ENCODE measurements around the gene CFTR. TPM values are rescaled to one million over a fixed set of nuclear protein-coding genes. Genes with fewer than 3 reads are reported as not detected.

The CFTR gene
- total and polyA plus RNA-seq, 2 of the 8 experiments (the other 6 are each of a cell fraction or from before 2014, with no cell fraction given): 1.2 to 1.6 TPM

GRCh38 chr7:117492649-117493048, 12.8 kb downstream of the CFTR start:
- no peak overlapping the region for H2BK12ac ChIP-seq (ENCODE audit: low read depth, low read length)
- no peak for FAIRE-seq
- no peak overlapping the region for H2BK15ac ChIP-seq (ENCODE audit: low read length)
- no peaks in the 10 kb centered on the region for H3K79me2 ChIP-seq (ENCODE audit: control insufficient read depth in 1 of 2, insufficient read depth in 2 of 2, low read length in 2 of 2)
- no peak overlapping the region for H3K4ac ChIP-seq (replicated peaks; ENCODE audit: insufficient read length, low read depth, low read length)
- no peaks in the 10 kb centered on the region for H3K9me3 ChIP-seq (ENCODE audit: insufficient read depth in 2 of 2, low read depth in 1 of 2, low read length in 1 of 2)
- H3K18ac ChIP-seq (ENCODE audit: extremely low read depth, low read length): no peak overlapping the region
- no peak overlapping the region for H3K4me3 ChIP-seq (ENCODE audit: extremely low read depth in 1 of 4, insufficient read depth in 2 of 4, low read depth in 3 of 4, low read length in 4 of 4)
- H2AFZ ChIP-seq (ENCODE audit: low read length): no peak overlapping the region
- ChIA-PET CTCF (ENCODE audit: partially characterized antibody) (no interaction called here), POLR2A (ENCODE audit: partially characterized antibody) (no interaction called here)
- no peaks in the 10 kb centered on the region for H3K27me3 ChIP-seq (replicated peaks in 1 of 4; ENCODE audit: control insufficient read depth in 3 of 4, extremely low read depth in 1 of 4, insufficient read depth in 3 of 4, low read length in 3 of 4)
- H2BK20ac ChIP-seq (ENCODE audit: low read length): no peak overlapping the region
- no peaks in the 10 kb centered on the region for H3K79me1 ChIP-seq (ENCODE audit: low read depth, low read length)
- H2BK120ac ChIP-seq (replicated peaks; ENCODE audit: low read depth, low read length): no peak overlapping the region
- no peak overlapping the region for H4K91ac ChIP-seq (replicated peaks; ENCODE audit: insufficient read length, low read length)
- no peaks in the 10 kb centered on the region for H3K23me2 ChIP-seq (ENCODE audit: low read depth, low read length)
- no peak for DNase-seq (ENCODE audit: low read depth in 1 of 2, low spot score in 2 of 2)
- no peak overlapping the region for H2AK5ac ChIP-seq (ENCODE audit: low read depth, low read length)
- H3K14ac ChIP-seq (ENCODE audit: insufficient read length): no peak overlapping the region
- H3K4me2 ChIP-seq (ENCODE audit: insufficient read depth in 1 of 2, low read depth in 2 of 2, low read length in 2 of 2): no peak overlapping the region
- no peaks in the 10 kb centered on the region for H4K20me1 ChIP-seq (replicated peaks in 1 of 2; ENCODE audit: control insufficient read depth in 1 of 2, insufficient read depth in 2 of 2, low read length in 2 of 2)
- H3K4me1 ChIP-seq (replicated peaks in 1 of 4; ENCODE audit: control insufficient read depth in 3 of 4, insufficient read depth in 4 of 4, low read length in 3 of 4): no peaks in the 10 kb centered on the region
- H3K9ac ChIP-seq (replicated peaks in 1 of 4; ENCODE audit: extremely low read depth in 1 of 4, low read depth in 3 of 4, low read length in 3 of 4): no peak overlapping the region
- H2BK5ac ChIP-seq (ENCODE audit: low read depth, low read length): no peak overlapping the region
- no peak overlapping the region for H3K27ac ChIP-seq (ENCODE audit: low read depth, low read length)
- 94% methylated on average over 2 of the region's 2 CpGs; no CpG with 5 or more reads in 1 of the 2 experiments for WGBS, 2 experiments (ENCODE audit: extremely low coverage in 1 of 2, insufficient coverage in 1 of 2, insufficient read length in 1 of 2, insufficient replicate concordance in 2 of 2, low coverage in 1 of 2, low lambda C conversion rate in 2 of 2, missing lambda C conversion rate in 1 of 2)
- no peak overlapping the region for H4K5ac ChIP-seq (ENCODE audit: insufficient read length, low read depth, low read length)
- H3K56ac ChIP-seq (replicated peaks; ENCODE audit: insufficient read length, low read depth, low read length): no peak overlapping the region
- H3K36me3 ChIP-seq (ENCODE audit: control insufficient read depth in 2 of 4, insufficient read depth in 4 of 4, low read length in 3 of 4): no peaks in the 10 kb centered on the region
- no peak overlapping the region for H3K23ac ChIP-seq (ENCODE audit: insufficient read length)
- H4K8ac ChIP-seq (ENCODE audit: extremely low read depth, insufficient read depth, low read length): no peak overlapping the region
- no peak for TF ChIP-seq KDM1A (IDR thresholded peaks at IDR 0.05; ENCODE audit: borderline replicate concordance, low read length)
- TF ChIP-seq CBX8 (IDR thresholded peaks at IDR 0.05; ENCODE audit: borderline replicate concordance, low read depth, low read length): no peak
- TF ChIP-seq POLR2AphosphoS5 (IDR thresholded peaks at IDR 0.05; ENCODE audit: low read depth, low read length): no peak
- TF ChIP-seq ATF3 (IDR thresholded peaks at IDR 0.05; ENCODE audit: insufficient read depth, low read depth, low read length): no peak
- no peak for TF ChIP-seq RFX5 (IDR thresholded peaks at IDR 0.05; ENCODE audit: borderline replicate concordance, low read depth, low read length)
- TF ChIP-seq NRF1 (IDR thresholded peaks at IDR 0.05; ENCODE audit: low read depth, low read length): no peak
- TF ChIP-seq ASH2L (IDR thresholded peaks at IDR 0.05; ENCODE audit: low read length): no peak
- no peak for TF ChIP-seq TAF1 (IDR thresholded peaks at IDR 0.05; ENCODE audit: low read depth, low read length)
- no peak for TF ChIP-seq SP2 (IDR thresholded peaks at IDR 0.05; ENCODE audit: low read length)
- no peak for TF ChIP-seq FOSL1 (IDR thresholded peaks at IDR 0.05; ENCODE audit: insufficient read depth, low read depth, low read length)
- TF ChIP-seq RXRA (IDR thresholded peaks at IDR 0.05; ENCODE audit: insufficient read depth, low read depth, low read length): no peak
- no peak for TF ChIP-seq NANOG (IDR thresholded peaks at IDR 0.05; ENCODE audit: insufficient read depth, low read depth, low read length, poor library complexity, severe bottlenecking)
- TF ChIP-seq MAX (IDR thresholded peaks at IDR 0.05): no peak
- TF ChIP-seq BRCA1 (IDR thresholded peaks at IDR 0.05; ENCODE audit: low read depth, low read length): no peak
- no peak for TF ChIP-seq EP300 (IDR thresholded peaks at IDR 0.05; ENCODE audit: borderline replicate concordance in 1 of 2, low read depth in 2 of 2, low read length in 2 of 2)
